ENCODE measurements around the gene POLR1A.

POLR1A gene

DNA sequence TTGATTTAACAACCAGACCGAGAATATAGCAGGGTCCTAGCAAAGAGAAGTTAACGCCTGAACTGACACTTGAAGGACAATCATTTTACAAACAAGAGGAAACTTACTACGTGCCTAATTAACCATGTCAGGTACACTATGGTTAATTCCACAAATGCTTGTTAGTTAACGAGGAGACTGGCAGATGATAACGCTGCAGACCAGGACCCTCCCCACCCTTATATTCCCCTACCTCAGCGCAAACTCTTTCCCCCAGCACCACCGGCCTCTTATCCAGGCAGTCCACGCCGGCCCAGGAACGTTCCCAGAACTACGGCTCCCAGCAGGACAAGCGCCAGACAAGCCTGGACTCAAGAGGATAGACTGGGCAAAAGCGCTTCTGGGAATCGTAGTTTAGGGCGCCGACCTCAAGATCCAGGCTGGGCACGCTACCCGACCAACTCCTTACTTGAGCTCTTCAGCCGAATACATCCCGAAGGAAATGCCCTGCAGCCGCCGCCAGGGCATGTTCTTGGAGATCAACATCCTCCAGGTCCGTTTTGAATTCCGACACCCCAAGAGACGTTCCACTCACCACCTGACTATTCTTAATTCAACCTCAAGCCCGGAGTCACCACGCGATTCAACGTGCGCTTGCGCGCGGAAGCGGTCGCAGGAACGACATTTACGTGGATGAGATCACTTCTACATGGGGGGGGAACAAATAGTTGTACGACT is at the start of gene POLR1A:
POLR1A (minus strand) TSS at position 635 of the 717 bp plus-strand sequence; CDS start at position 525, 110 bp downstream.
- peak; percentile 94 for DNase-seq (ENCODE audit: low spot score)

DNA sequence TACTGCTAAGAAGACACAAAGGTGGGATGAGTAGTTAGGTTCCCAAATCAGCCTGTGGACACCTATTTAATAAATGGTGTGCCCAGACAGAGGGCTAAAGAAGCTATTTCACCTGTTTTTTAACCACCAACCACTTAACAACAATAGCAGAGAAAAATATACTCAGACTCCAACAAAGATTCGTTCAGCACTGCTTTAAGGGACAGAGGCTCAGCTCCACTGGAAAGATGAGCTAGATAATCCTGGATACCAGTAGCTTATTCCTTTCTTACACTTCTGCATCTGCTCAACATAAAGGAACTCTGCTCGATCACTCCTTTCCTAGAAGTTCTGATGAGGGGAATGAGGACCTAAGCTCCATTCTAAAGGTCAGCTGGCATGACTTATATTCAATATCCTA is 44.8 kb upstream of the POLR1A start:
- no peak for DNase-seq (ENCODE audit: low spot score)

DNA sequence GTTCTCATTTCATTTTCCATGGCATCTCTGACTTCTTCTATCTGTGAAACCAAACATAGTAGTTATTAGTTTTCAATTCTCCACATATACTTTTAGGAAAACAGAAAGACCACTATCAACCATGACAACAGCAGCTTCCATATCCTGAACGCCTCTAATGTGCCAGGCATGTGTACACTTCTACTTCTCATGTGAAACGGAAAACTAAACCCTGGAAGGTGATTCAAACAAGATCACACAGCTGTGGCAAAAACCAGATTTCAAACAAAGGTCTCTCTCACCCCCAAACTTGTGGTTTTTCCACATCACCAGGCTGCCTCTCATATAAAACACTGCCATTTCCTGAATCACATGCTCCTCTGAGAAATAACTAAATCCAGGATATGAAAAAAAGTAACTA is 42.1 kb upstream of the POLR1A start:
- DNase-seq (ENCODE audit: low spot score) = peak; percentile 28

DNA sequence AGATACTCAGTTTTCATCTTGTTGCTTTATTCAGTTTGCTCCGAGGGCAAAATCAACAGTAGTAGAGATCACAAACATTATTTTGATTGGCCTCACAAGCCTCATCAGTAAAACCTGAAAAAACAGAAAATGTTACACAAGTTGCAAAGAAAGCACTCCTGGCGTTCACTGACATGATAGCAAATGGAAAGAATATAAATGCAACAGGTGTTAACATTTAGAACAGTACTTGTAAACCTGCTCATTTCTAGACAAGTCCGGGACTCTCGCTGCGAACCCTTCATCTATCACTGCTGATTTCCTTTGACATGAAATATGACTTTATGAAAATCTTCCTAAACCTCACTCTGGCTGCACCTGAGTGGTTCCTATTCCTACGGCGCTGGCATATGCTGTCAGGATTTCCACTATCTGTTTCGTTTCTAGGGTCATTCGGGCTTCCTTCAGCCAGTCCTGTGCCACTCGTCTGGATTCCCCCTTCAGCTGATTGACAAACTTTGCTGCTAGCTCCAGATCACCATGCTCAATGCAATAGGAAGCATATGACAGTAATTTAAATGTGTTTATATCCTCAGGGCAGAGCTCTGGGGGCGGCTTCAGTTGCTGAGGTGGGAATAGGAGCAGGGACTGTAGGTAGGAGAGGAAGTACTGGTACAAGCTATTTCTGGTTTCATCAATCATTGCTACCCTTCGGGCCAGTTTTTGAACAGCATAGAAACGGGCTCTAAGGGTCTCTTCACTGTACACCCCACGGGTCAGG is 38.4 kb upstream of the POLR1A start:
- no peak for DNase-seq (ENCODE audit: low spot score)

DNA sequence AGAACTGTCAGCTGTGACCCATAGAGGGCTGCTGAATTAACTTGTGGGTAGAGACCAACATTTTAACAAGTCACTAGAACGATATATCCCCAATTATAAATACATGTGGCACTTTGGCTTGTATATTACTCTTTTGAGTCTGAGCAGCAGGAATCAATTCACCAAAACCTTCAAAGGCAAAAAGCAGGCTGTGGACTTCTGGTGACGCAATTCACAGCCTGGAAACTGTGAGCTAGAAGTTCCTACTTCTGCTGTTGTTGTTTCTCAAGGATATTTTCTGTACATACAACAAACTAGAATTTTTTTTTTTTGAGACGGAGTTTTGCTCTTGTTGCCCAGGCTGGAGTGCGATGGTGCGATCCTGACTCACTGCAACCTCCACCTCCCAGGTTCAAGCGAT is 37.6 kb upstream of the POLR1A start:
- DNase-seq (ENCODE audit: low spot score) = no peak

DNA sequence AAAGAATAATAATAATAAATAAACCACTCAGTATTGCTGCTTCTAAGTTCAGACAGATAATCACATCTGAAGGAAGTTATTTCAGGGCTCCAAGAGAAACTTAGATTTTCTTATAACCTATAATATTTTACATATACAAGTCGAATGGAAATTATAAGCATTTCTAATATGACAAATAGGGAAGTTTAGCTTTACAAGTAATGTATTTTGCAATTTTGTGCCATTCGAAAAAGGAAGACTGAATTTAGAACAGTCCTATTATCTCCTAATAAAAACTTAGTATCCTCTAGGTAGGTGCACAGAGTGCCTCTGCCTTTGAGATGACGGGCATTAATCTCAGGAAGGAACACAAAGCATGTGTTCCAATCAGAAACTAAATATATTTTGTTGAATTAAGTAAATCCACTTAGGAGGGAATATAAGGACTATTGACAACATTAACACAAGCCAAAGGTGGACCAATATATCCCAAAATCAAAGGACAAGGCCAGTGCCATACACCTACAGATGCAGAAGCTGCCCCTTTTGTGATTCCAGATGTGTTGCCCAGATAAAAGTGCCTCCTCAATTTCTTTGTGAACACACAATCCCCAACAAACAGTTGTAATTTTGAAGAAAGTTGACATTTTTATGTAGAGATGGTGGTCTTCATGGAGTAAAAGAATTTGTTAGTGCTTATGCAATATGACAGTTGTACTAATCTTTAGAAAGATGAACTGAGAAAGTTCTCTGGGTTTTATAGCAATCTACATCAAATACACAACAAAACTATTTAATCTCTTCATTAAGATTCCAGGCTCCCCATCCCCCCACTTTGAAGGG is 37.0 kb upstream of the POLR1A start:
- DNase-seq (ENCODE audit: low spot score) = no peak

DNA sequence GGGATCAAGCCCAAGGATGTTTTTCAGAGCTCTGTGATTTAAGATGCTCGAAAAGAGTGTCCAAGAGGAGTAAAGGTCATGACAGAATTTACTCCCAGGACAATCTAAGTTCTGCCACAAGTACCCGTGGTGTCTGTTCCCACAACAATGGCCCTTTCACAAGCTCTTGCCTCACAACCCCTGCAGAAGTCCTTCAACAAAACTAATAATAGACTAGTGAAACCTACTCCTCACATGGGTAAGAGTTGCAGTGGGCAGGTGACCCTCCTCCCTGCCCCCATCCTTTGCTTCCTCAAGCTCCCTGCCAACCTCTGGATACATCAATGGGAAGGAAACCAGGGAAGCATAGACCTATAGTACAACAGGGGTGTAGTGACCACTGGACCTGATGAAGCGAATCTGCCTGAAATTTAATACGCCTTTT is 35.3 kb upstream of the POLR1A start:
- DNase-seq (ENCODE audit: low spot score) = no peak

DNA sequence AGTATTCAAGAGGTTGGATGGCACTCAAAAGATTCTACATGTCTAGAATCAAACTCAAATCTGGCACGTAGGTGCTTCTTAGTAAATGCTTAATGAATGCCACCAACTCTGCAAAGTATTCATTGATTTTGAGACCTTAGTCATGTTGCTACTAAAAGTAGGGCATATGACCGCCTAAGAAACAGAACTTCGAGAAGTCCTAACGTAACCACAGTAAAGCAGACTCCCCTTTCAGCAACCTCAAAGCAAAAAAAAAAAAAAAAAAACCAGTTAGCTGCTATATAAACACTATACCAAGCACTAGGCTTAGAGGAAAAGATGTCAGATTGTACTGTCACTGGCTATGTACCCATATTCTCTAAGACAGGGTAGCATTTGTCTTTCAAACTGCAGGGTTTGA is 34.3 kb upstream of the POLR1A start:
- no peak for DNase-seq (ENCODE audit: low spot score)

DNA sequence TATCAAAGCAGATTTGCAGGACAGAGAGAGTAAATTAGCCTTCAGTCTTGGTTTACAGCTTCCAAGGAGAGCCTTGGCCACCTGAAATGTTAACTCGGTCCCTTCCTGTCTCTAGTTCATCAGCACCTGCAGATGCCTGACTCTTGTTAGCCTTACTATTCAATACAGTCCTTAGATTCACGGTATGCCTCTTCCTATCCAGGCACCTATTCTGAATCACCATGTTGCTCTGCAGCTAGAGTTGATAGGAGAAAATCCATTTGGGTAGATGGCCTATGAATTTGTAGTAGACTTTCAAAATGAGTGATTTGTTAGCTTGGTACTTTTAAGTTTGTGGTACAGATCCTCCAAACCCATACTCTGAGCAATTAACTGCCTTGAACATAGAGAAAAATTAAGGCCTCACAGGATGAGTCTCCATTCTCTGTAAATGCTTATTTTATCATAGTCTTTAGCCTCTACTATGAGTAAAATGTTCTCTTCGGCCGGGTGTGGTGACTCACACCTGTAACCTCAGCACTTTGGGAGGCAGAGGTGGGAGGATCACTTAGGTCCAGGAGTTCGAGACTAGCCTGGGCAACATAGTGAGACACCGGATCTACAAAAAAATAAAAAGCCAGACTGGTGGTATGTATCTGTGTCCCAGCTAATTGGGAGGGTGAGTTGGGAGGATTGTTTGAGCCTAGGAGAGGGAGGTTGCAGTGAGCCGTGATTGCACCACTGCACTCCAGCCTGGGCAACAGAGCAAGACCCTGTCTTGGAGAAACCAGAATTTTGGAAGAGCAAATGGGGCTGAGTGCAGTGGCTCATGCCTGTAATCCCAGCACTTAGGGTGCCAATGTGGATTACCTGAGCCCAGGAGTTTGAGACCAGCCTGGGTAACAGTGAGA is 33.3 kb upstream of the POLR1A start:
- no peak for DNase-seq (ENCODE audit: low spot score)

DNA sequence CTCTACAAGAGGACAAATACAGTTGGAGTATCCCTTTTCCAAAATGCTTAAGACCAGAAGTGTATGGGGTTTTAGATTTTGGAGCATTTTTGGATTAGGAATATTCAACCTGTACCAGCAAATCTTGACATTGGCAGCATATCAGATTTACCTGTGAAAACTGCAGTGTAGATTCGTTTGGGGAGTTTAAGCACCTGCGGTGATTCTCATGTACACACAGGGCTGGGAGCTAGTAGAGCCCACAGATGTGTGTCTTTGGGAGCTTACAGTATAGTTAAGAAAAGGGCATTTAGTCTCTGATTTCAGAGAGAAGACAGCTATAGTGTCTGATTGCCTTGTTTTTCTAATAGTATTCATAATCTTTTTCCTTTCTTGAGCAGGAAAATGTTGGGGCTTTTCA is 30.5 kb upstream of the POLR1A start:
- no peak for DNase-seq (ENCODE audit: low spot score)

DNA sequence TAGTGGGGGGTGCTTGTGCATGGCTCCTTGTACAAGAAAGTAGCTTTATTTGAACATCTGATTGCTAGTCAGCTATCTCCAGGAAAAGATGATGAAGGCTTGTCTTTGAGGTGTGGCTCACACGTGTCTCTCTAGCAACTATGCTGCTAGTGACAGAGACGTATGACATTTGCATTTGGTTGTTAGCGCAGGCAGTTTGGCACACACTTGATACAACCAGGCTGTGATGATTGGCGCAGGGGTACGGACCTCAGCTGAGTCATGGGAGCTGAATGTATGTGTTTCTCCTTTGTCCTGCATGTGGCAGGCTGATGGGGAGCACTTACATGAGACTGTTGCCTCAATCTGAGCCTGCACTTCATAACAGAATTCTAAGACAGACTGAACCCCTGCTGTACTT is 30.0 kb upstream of the POLR1A start:
- no peak for DNase-seq (ENCODE audit: low spot score)

DNA sequence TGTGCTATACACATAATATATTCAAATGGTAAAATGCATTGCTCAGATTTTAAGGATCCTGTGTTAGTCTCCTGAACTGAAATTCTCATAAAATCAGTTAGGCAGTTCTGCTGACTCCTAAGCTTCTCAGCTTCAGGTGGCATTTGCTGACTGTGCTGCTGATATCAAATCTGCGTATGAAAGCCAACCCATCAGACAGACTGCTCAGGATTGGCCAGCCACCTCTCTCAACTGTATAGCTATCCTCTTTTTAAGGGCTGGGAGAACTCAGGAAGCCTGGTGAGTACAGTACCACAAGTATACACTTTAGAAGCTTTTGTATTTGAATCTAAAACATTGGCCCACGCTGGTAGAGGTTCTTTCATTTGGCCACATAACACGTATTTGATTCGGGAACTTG is 29.0 kb upstream of the POLR1A start:
- no peak for DNase-seq (ENCODE audit: low spot score)

DNA sequence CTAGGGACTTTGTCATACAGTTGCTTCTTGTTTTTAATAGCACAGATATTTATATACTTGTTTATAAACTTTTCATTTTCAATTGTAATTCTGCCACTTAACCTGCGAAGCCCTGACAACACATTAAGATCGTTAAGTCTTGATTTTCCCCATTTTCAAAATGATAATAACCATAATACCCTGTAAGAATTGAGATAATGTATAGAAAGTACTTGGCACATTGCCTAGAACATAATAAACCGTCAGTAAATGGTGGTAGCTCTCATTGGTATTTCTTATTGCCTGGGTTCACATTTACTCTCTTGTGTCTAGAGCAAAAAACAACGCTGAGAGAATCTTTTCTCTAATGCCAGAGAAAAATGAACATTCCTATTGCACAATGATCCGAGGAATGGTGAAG is 19.0 kb upstream of the POLR1A start:
- DNase-seq (ENCODE audit: low spot score) = no peak

DNA sequence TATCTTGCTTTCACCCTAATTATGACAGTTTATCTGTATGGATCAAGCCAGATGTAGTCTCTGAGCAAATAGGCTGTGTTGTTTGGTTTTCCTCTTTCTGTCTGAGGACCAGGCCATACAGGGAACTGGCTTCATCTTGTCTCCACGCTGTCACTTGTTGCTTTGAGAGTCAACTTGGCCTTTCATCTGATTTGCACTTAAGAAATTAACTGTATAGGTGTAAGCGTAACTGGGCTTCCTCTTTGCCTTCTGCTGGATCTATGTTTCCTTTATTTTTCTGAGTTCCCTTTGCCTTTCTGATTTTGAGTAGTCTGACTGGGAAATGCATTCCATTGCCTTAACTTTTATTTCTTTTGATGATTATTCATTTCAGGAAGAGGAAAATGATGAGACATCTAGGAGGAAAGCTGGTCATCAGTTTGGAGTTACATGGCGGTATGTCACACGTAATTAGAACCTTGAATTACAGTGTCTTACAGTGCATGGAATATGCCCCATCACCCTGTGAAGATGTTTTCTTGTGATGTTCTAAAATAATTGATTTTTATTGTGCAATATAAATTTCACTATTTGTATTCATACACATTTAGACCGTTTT is 17.7 kb upstream of the POLR1A start:
- no peak for DNase-seq (ENCODE audit: low spot score)

DNA sequence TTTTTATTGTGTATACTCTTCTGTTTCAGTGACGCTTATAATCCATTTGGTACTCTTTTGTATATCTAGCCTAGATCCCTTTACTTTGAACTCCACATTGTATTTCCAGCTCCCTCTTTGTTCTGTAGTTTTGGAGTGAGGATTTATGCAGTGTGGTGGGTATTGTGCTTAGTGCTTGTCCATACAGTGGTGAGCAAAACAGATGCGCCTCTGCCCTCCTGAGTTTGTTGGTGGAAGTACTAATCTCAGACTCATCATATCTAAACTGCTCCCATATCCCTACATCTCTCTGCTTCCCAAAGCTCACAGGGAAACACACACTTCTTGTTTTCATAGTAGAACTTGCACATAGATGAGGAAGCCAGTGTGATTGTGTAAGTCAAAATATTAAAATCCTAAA is 12.4 kb upstream of the POLR1A start:
- no peak for DNase-seq (ENCODE audit: low spot score)

DNA sequence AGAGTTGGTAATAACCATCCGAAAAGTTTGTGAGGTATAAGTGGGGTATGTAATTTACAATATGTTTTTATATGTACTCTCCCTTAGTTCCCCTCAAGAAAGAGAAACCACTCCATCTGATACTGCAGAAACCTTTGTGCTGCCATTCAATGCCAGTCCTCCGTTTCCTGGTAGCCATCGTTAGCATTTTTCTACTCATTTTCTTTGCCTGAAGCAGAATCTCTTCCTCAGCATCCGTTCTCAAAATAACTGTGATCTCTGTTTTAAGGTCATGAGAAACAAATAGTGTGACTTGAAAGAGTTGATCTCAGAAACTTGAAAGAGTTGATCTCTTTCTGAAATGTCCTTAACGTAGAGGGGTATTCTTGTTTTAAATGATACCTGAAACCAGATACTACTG is 1.3 kb upstream of the POLR1A start:
- DNase-seq (ENCODE audit: low spot score) = peak; percentile 6

DNA sequence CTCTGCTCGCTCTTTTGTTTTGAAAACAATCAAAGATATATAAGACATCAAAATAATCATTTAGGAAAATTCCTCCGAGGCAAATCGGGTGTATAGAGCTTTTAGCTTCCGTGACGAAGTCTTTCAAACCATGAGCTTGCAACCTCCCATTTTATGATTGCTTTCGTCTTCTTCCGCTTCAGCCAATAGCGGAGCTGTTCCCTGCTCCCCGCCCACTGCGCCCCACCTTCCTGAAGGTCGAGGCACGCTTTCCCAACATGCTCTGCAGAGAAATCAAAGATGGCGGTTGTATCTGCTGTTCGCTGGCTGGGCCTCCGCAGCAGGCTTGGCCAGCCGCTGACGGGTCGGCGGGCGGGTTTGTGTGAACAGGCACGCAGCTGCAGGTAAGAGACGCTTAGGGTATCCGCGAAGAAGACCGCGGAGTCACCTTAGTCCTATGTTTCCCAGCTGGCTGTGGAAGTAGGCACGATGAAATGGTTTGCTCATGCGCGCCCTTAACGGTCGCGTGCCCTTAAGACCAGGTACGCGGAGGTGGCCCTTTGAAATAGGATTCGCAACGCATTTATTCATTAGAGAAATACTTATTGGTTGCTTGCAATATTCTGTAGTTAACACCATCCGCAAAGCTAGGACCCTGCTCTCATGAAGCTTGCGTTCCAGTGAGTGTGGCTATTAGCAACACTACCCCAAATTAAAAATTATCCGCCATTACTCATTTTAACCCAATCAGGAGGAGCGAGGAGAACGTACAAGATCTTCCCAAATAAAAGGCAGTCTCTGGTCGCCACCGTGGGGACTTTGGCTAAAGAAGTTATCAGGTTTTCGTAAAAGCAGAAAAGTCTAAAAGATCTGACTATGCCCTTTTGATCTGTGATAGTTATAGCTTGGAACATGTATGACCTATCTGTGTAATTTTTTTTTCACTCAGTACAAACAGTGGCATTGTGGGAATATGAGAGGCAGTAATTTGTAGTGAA is 571 bp upstream of the POLR1A start, which contains the start of gene PTCD3:
PTCD3 (plus strand) TSS at position 267 of the 977 bp plus-strand sequence; CDS start at position 280, 13 bp downstream.
- DNase-seq (ENCODE audit: low spot score) = peak; percentile 96

DNA sequence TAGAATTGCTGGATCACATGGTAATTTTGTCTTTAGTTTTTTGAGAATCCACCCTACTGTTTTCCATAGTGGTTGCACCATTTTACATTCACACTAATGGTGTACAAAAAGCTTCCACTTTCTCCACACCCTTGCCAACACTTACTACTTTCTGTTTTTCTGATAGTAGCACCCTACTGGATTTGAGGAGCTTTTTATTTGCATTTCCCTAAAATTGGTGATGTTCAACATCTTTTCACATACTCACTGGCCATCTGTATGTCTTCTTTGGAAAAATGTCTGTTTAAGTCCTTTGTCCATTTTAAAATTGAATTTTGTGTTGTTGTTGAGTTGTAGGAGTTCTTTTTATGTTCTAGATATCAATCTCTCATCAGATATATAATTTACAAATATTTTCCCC is 3.5 kb downstream of the POLR1A start:
- DNase-seq (ENCODE audit: low spot score) = no peak

DNA sequence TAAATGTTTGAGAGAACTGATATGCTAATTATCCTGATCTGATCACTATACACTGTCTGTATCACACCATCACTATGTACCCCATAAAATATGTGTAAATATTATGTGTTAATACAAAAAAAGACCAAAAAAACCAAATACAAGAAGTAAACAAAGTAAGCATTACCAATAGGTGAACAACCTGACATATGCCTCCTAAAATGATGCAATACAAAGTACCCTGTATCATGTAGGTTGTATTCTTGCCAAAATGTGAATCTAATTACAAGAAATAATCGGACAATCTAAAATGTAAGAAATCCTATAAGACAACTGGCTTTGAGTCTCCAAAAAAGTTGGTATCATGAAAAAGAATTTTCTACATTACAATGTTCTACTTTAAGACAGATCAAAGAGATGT is 7.8 kb downstream of the POLR1A start:
- no peak for DNase-seq (ENCODE audit: low spot score)
